ENCODE results near the gene PIAS1.

Gene PIAS1

DNA sequence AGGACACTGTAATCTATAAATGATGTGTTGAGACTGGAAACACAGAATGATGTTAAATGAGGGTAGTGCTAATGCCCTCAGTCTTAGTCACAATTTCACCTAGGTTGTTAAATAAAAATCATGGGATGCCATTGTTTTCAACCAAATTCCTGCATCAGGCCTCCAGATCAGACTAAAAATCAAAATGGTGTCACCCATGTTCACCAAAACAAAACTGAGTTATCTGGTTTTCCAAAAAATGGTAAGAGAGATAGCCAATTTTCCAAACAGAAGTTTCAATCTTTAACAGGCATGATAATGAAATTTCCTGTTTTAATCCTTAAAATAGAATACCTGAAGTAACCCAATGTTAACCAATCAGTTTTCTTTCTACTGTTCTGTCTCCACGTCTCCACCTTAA lies 2.2 kb upstream of the PIAS1 start:
- H2AFZ ChIP-seq (ENCODE audit: low read depth): no peak overlapping the region

GRCh38 chr15:68052431-68052830 lies 1.7 kb upstream of the PIAS1 start:
- H3K4me2 ChIP-seq: no peak overlapping the region
- peaks cover 32% of the 10 kb centered on the region for H3K79me2 ChIP-seq (ENCODE audit: insufficient read depth, low read depth)
- H2AFZ ChIP-seq (ENCODE audit: low read depth): no peak overlapping the region
- H3K9ac ChIP-seq: no peak overlapping the region
- H3K4me3 ChIP-seq (IDR thresholded peaks at IDR 0.05; ENCODE audit: insufficient read depth, low read depth, low read length): no peak overlapping the region
- H3K27me3 ChIP-seq (ENCODE audit: insufficient read depth, low read depth): no peaks in the 10 kb centered on the region
- H3K27ac ChIP-seq: no peak overlapping the region
- peaks cover 17% of the 10 kb centered on the region; the same call in 1 of the 2 replicates for H4K20me1 ChIP-seq (ENCODE audit: insufficient read depth)
- no peaks in the 10 kb centered on the region for H3K36me3 ChIP-seq (ENCODE audit: insufficient read depth)
- no peak for TF ChIP-seq CTCF (conservative IDR thresholded peaks at IDR 0.05; ENCODE audit: low read depth, low read length)
- peaks cover 24% of the 10 kb centered on the region for H3K4me1 ChIP-seq (ENCODE audit: low read depth, poor library complexity, severe bottlenecking)

More for the DNA sequence above, 2.2 kb upstream of the PIAS1 start:
- Histone ChIP-seq H4K20me1 (ENCODE audit: insufficient read depth) (peaks cover 13% of the 10 kb centered on the region; the same call in 1 of the 2 replicates), H3K9ac (no peak overlapping the region), H3K4me1 (ENCODE audit: low read depth, poor library complexity, severe bottlenecking) (peaks cover 19% of the 10 kb centered on the region), H3K4me3 (IDR thresholded peaks at IDR 0.05; ENCODE audit: insufficient read depth, low read depth, low read length) (no peak overlapping the region), H3K27me3 (ENCODE audit: insufficient read depth, low read depth) (no peaks in the 10 kb centered on the region), H3K79me2 (ENCODE audit: insufficient read depth, low read depth) (peaks cover 27% of the 10 kb centered on the region), H3K4me2 (no peak overlapping the region), H3K27ac (no peak overlapping the region), H3K36me3 (ENCODE audit: insufficient read depth) (no peaks in the 10 kb centered on the region)
- TF ChIP-seq CTCF (conservative IDR thresholded peaks at IDR 0.05; ENCODE audit: low read depth, low read length): no peak

GRCh38 chr15:68053001-68053400 lies 1.1 kb upstream of the PIAS1 start:
- TF ChIP-seq CTCF (conservative IDR thresholded peaks at IDR 0.05; ENCODE audit: low read depth, low read length): no peak
- Histone ChIP-seq H4K20me1 (ENCODE audit: insufficient read depth) (peaks cover 19% of the 10 kb centered on the region; the same call in 1 of the 2 replicates), H3K27me3 (ENCODE audit: insufficient read depth, low read depth) (no peaks in the 10 kb centered on the region), H3K4me3 (IDR thresholded peaks at IDR 0.05; ENCODE audit: insufficient read depth, low read depth, low read length) (no peak overlapping the region), H3K27ac (no peak overlapping the region), H3K9ac (no peak overlapping the region), H3K36me3 (ENCODE audit: insufficient read depth) (no peaks in the 10 kb centered on the region), H2AFZ (ENCODE audit: low read depth) (peak overlapping the region; percentile 92; the same call in 1 of the 2 replicates), H3K79me2 (ENCODE audit: insufficient read depth, low read depth) (peaks cover 38% of the 10 kb centered on the region), H3K4me2 (no peak overlapping the region; the same call in 1 of the 2 replicates), H3K4me1 (ENCODE audit: low read depth, poor library complexity, severe bottlenecking) (peaks cover 24% of the 10 kb centered on the region)

DNA sequence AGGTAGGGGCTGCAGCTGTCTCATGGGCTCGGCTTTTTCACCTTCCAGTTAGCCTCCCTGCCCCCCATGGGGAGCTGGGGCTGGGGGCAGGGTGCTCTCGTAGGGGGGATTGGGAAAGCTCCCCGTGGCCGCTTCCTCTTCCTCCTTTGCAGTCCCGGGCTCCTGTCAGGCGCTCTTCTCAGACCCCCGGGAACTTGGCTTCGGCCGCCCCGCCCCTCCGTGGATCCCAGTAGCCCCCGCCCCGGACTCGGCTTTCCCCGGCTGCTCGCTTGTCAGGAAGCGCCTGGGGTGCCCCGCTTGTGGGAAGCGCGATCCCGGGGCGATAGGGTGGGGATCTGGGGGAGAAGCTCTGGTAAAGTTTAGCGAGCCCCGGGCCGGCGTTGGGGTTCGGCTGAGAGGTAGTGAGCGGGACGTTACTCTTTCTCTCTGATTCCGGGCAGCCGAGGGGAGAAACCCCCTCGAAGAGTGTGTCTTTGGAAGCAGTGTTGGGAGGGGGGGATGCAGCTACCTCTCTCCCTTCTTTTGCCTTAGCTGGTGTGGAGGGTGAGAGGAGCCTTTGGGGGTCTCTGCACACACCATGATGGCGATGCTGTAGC lies 611 bp downstream of the PIAS1 start:
- no peak for TF ChIP-seq CTCF (conservative IDR thresholded peaks at IDR 0.05; ENCODE audit: low read depth, low read length)
- Histone ChIP-seq H3K4me2 (peak overlapping the region; percentile 71), H3K79me2 (ENCODE audit: insufficient read depth, low read depth) (peaks cover 55% of the 10 kb centered on the region), H4K20me1 (ENCODE audit: insufficient read depth) (peaks cover 19% of the 10 kb centered on the region; the same call in 1 of the 2 replicates), H3K27me3 (ENCODE audit: insufficient read depth, low read depth) (no peaks in the 10 kb centered on the region), H2AFZ (ENCODE audit: low read depth) (peak overlapping the region; percentile 69; the same call in 1 of the 2 replicates), H3K9ac (peak overlapping the region; percentile 74), H3K27ac (peak overlapping the region; percentile 55; the same call in 1 of the 2 replicates), H3K4me1 (ENCODE audit: low read depth, poor library complexity, severe bottlenecking) (peaks cover 24% of the 10 kb centered on the region), H3K4me3 (IDR thresholded peaks at IDR 0.05; ENCODE audit: insufficient read depth, low read depth, low read length) (no peak overlapping the region), H3K36me3 (ENCODE audit: insufficient read depth) (no peaks in the 10 kb centered on the region)
